Endothelial cell of umbilical vein (primary cell): Measurements from ENCODE around the gene LNPEP. TPM values are rescaled to one million over a fixed set of nuclear protein-coding genes. Genes with fewer than 3 reads are reported as not detected.
A peak's percentile ranks its signal among the peaks of the same experiment; 100 is the strongest.

ENCODE experiments used
- BruUV-seq: library from RNA; stranded (reverse); fragments of 400-500 nt; replicated peaks from 2 replicates; lab custom pipeline; 2021; lab: Mats Ljungman, UMichigan
- CTCF ChIA-PET: fragments of 300-600, 350-600 bp; sonication (Branson Sonifier 250); formaldehyde crosslinking; loops from one replicate; lab custom pipeline; 2021; ENCODE audit warnings: antibody characterized with exemption, inconsistent platforms; lab: Charles Lee
- POLR2A ChIA-PET: fragments of 300-600, 350-600 bp; sonication (Branson Sonifier 250); formaldehyde crosslinking; loops from one replicate; lab custom pipeline; 2021; ENCODE audit warnings: antibody characterized with exemption, inconsistent platforms; lab: Charles Lee
- DNase-seq: peaks from one replicate; pipeline ENCODE4 v3.0.0-alpha.2; 2011; ENCODE audit warnings: low read depth, low spot score
- FAIRE-seq: peaks from 2 replicates; lab custom pipeline; 2011; peaks lifted over from hg19 to GRCh38; lab: Jason Lieb, UNC
- H2AFZ ChIP-seq: 2 replicates; pipeline ENCODE4 v1.6.0; 2012; ENCODE audit warnings: low read depth, low read length, control low read depth, inconsistent platforms
- H3K27ac ChIP-seq: 2 replicates; pipeline ENCODE4 v1.5.1; 2011; ENCODE audit warnings: low read depth, mild to moderate bottlenecking, control low read depth, low read length, moderate library complexity; ENCODE audit not compliant: insufficient read depth
- H3K27me3 ChIP-seq, 2 experiments: 2 replicates each; pipeline versions ENCODE4 v1.6.0 to v1.6.1; 2011; ENCODE audit warnings: low read length in 2 of 2, mixed read lengths in 1 of 2; ENCODE audit not compliant: control insufficient read depth in 2 of 2, insufficient read depth in 2 of 2
- H3K36me3 ChIP-seq, 2 experiments: 2 replicates in 1 of 2; 3 replicates in 1 of 2; pipeline ENCODE4 v1.5.1; 2011; ENCODE audit warnings: low read length in 2 of 2, mild to moderate bottlenecking in 1 of 2, moderate library complexity in 1 of 2; ENCODE audit not compliant: control insufficient read depth in 2 of 2, insufficient read depth in 2 of 2; ENCODE audit errors: extremely low read depth in 1 of 2
- H3K4me1 ChIP-seq: 3 replicates; pipeline ENCODE4 v1.5.1; 2011; ENCODE audit warnings: mild to moderate bottlenecking, low read length; ENCODE audit not compliant: control insufficient read depth, insufficient read depth; ENCODE audit errors: extremely low read depth
- H3K4me2 ChIP-seq: 2 replicates; pipeline ENCODE4 v1.6.1; 2011; ENCODE audit warnings: low read length, control low read depth, mixed read lengths; ENCODE audit not compliant: insufficient read depth
- H3K4me3 ChIP-seq, 3 experiments: fragments of 200-600 bp in 1 of 3; sonication (generic), shearing (Covaris generic) in 1 of 3; replicated peaks in 1 of 3; 2 replicates each; pipeline ENCODE4 v1.5.1; 2011 to 2016; ENCODE audit warnings: control low read depth in 3 of 3, low read length in 3 of 3, mild to moderate bottlenecking in 2 of 3, inconsistent platforms in 1 of 3, low read depth in 1 of 3, moderate library complexity in 1 of 3; ENCODE audit not compliant: insufficient read depth in 1 of 3
- H3K79me2 ChIP-seq: 2 replicates; pipeline ENCODE4 v1.6.0; 2012; ENCODE audit warnings: low read length, inconsistent platforms; ENCODE audit not compliant: control insufficient read depth, insufficient read depth
- H3K9ac ChIP-seq: replicated peaks from 2 replicates; pipeline ENCODE3; 2011; ENCODE audit warnings: low read length, control low read depth; ENCODE audit not compliant: insufficient read depth; ENCODE audit errors: extremely low read depth
- H3K9me1 ChIP-seq: replicated peaks from 3 replicates; pipeline ENCODE4 v1.6.0; 2011; ENCODE audit warnings: mild to moderate bottlenecking, low read length; ENCODE audit not compliant: control insufficient read depth, insufficient read depth; ENCODE audit errors: extremely low read depth
- H3K9me3 ChIP-seq: replicated peaks from 2 replicates; pipeline ENCODE4 v1.5.1; 2012; ENCODE audit warnings: low read length, inconsistent platforms; ENCODE audit not compliant: control insufficient read depth, insufficient read depth
- H4K20me1 ChIP-seq: replicated peaks from 2 replicates; pipeline ENCODE3; 2011; ENCODE audit warnings: mild to moderate bottlenecking, low read length; ENCODE audit not compliant: control insufficient read depth, insufficient read depth; ENCODE audit errors: extremely low read depth
- EZH2 ChIP-seq: IDR thresholded peaks from 2 replicates; pipeline ENCODE4 v1.6.1; 2012; ENCODE audit warnings: borderline replicate concordance, low read depth, mild to moderate bottlenecking, moderate library complexity, low read length, inconsistent platforms; ENCODE audit not compliant: severe bottlenecking
- FOS ChIP-seq: IDR thresholded peaks from 2 replicates; pipeline ENCODE4 v1.6.1; 2011; ENCODE audit warnings: mild to moderate bottlenecking, low read length, moderate library complexity, borderline replicate concordance; ENCODE audit not compliant: insufficient read depth
- GATA2 ChIP-seq: IDR thresholded peaks from 2 replicates; pipeline ENCODE4 v1.7.0; 2011; ENCODE audit warnings: low read depth, mild to moderate bottlenecking, moderate library complexity, mixed read lengths, low read length; ENCODE audit not compliant: insufficient read length, insufficient read depth
- JUN ChIP-seq: IDR thresholded peaks from 2 replicates; pipeline ENCODE4 v1.6.1; 2011; ENCODE audit warnings: borderline replicate concordance, low read depth; ENCODE audit not compliant: insufficient read length, insufficient read depth
- MYC ChIP-seq: IDR thresholded peaks from one replicate; pipeline ENCODE4 v1.6.1; 2011; ENCODE audit warnings: mild to moderate bottlenecking, low read depth, low read length
- POLR2A ChIP-seq: IDR thresholded peaks from 2 replicates; pipeline ENCODE4 v1.6.1; 2012; ENCODE audit warnings: low read depth, mild to moderate bottlenecking, control low read depth, low read length
- POLR2AphosphoS5 ChIP-seq: IDR thresholded peaks from 2 replicates; pipeline ENCODE4 v1.6.1; 2012; ENCODE audit warnings: low read depth, mild to moderate bottlenecking, control low read depth, low read length, moderate library complexity; ENCODE audit not compliant: insufficient read depth
- dilution Hi-C: fragments of 300-500 bp; cut with MboI; formaldehyde crosslinking; loops from one replicate; pipeline ENCODE4 v1.15.0; 2019; ENCODE audit warnings: low sequenced_read_pairs; ENCODE audit not compliant: extremely low pct_ligation_motif_present
- intact Hi-C: fragments of 100-400 bp; cut with micrococcal nuclease; formaldehyde crosslinking; loops from one replicate; pipeline ENCODE4 v1.10.0; 2022
- polyA plus RNA-seq, 4 experiments: library from polyadenylated mRNA; depleted of rRNA in 3 of 4; stranded (reverse) in 3 of 4; unstranded in 1 of 4; fragments of >200 nt; gene quantifications; 2 replicates each; pipeline versions ENCODE4 v1.2.1 to v1.2.3, GENCODE V29; 2011 to 2012; ENCODE audit warnings: missing spikeins in 1 of 4
- total RNA-seq: library from RNA; stranded (reverse); gene quantifications from 2 replicates; pipeline ENCODE4 v1.2.3, GENCODE V29; 2021
- TF ChIP-seq, protein P1 (sequence below), 2 donors: IDR thresholded peaks; 1 replicate in 1 of 2; 2 replicates in 1 of 2; pipeline ENCODE4 v1.5.1; 2011; ENCODE audit warnings: low read length in 2 of 2, mild to moderate bottlenecking in 2 of 2, moderate library complexity in 2 of 2, control low read depth in 1 of 2, inconsistent platforms in 1 of 2, low read depth in 1 of 2; ENCODE audit not compliant: insufficient read depth in 1 of 2; ENCODE audit errors: extremely low read depth in 1 of 2
- TF ChIP-seq, protein P2 (sequence below): IDR thresholded peaks from 2 replicates; pipeline ENCODE4 v1.6.1; 2011; ENCODE audit not compliant: insufficient read depth, insufficient read length

LNPEP gene
- total and polyA plus RNA-seq, 2 donors (not counting 3 experiments of a cell fraction or from before 2014, with no cell fraction given): 7.0 to 23.5 TPM

GRCh38 chr5:96936431-96937320, 796 bp downstream of the LNPEP start:
- no peaks in the 10 kb centered on the region for H3K9me3 ChIP-seq
- dilution Hi-C loops: no loop called here
- ChIA-PET POLR2A (interaction anchor here (0.6 kb wide), 1 partner anchor 141 kb away, joined by 5 read pairs; no protein-coding TSS in a partner anchor), CTCF (interaction anchor here (1.0 to 3.8 kb wide), 10 partner anchors 12 to 206 kb away, joined by 3 to 29 read pairs (median 4); partner anchors contain the start of gene LIX1)
- no peaks in the 10 kb centered on the region for H3K36me3 ChIP-seq
- no TSS peak for BruUV-seq
- no peaks in the 10 kb centered on the region for H3K9me1 ChIP-seq
- H4K20me1 ChIP-seq: no peaks in the 10 kb centered on the region
- TF ChIP-seq, protein P1, sequence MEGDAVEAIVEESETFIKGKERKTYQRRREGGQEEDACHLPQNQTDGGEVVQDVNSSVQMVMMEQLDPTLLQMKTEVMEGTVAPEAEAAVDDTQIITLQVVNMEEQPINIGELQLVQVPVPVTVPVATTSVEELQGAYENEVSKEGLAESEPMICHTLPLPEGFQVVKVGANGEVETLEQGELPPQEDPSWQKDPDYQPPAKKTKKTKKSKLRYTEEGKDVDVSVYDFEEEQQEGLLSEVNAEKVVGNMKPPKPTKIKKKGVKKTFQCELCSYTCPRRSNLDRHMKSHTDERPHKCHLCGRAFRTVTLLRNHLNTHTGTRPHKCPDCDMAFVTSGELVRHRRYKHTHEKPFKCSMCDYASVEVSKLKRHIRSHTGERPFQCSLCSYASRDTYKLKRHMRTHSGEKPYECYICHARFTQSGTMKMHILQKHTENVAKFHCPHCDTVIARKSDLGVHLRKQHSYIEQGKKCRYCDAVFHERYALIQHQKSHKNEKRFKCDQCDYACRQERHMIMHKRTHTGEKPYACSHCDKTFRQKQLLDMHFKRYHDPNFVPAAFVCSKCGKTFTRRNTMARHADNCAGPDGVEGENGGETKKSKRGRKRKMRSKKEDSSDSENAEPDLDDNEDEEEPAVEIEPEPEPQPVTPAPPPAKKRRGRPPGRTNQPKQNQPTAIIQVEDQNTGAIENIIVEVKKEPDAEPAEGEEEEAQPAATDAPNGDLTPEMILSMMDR (IDR thresholded peaks at IDR 0.05; ENCODE audit: extremely low read depth in 1 of 2, insufficient read depth in 1 of 2, low read depth in 1 of 2, low read length in 2 of 2): peak in 1 of 2 donors; percentile 27
- no peak for TF ChIP-seq EZH2
- H2AFZ ChIP-seq: peak overlapping the region; percentile 83
- H3K79me2 ChIP-seq: peaks cover 34% of the 10 kb centered on the region
- intact Hi-C loops: loop anchor here (1.0 to 10.0 kb wide), 4 partner anchors 60 to 1838 kb away; partner anchors contain the start of genes ERAP2 and RGMB
- H3K9ac ChIP-seq: peak overlapping the region; percentile 68
- FAIRE-seq: peak; percentile 15
- H3K4me2 ChIP-seq: peak overlapping the region; percentile 66
- DNase-seq: peak; percentile 57
- H3K4me3 ChIP-seq: peak overlapping the region; percentile 20 to 97 (median 85)
- no peak overlapping the region for H3K27ac ChIP-seq
- peaks cover 21% of the 10 kb centered on the region for H3K4me1 ChIP-seq
- no peaks in the 10 kb centered on the region for H3K27me3 ChIP-seq

DNA sequence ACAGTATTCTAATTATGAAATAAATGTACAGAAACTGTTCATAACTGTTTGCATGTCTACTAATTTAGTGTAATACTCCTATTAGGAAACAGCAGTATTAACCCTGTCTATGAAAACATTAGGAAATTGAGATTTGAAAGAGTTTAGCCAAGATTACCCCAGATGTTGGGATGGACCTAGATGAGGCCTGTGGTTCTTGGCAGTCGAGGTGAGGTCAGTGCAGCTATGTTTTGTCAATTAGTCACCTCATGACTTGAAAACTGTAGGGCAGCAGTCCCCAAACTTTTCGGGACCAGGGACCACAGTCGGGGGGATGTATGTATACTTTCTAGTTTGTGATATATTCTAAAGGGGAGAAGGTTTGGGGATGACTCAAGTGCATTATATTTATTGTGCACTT, 4.7 kb downstream of the LNPEP start:
- no peaks in the 10 kb centered on the region for H3K36me3 ChIP-seq
- dilution Hi-C loops (no loop called here), intact Hi-C loops (no loop called here)
- POLR2A ChIA-PET: interaction anchor here (0.5 kb wide), 1 partner anchor 1931 kb away, joined by 13 read pairs; no protein-coding TSS in a partner anchor
- no peak for DNase-seq
- H4K20me1 ChIP-seq: peaks cover 2% of the 10 kb centered on the region
- H3K79me2 ChIP-seq: peaks cover 39% of the 10 kb centered on the region
- H3K9me1 ChIP-seq: no peaks in the 10 kb centered on the region
- no peak overlapping the region for H3K27ac ChIP-seq
- H3K4me3 ChIP-seq: no peak overlapping the region
- H3K4me1 ChIP-seq: peaks cover 5% of the 10 kb centered on the region
- H3K27me3 ChIP-seq: no peaks in the 10 kb centered on the region
- H3K9me3 ChIP-seq: no peaks in the 10 kb centered on the region
- H3K9ac ChIP-seq: no peak overlapping the region
- CTCF ChIA-PET: interaction anchor here (1.5 kb wide), 3 partner anchors 19 to 71 kb away, joined by 3 to 4 read pairs (median 4); no protein-coding TSS in a partner anchor
- TF ChIP-seq FOS (no peak), POLR2A (no peak), GATA2 (no peak), MYC (no peak), POLR2AphosphoS5 (no peak), JUN (no peak), EZH2 (no peak)
- TF ChIP-seq, protein P1 (IDR thresholded peaks at IDR 0.05; ENCODE audit: extremely low read depth in 1 of 2, insufficient read depth in 1 of 2, low read depth in 1 of 2, low read length in 2 of 2): no peak
- TF ChIP-seq, protein P2, sequence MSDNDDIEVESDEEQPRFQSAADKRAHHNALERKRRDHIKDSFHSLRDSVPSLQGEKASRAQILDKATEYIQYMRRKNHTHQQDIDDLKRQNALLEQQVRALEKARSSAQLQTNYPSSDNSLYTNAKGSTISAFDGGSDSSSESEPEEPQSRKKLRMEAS: no peak
- no peak for FAIRE-seq
- H2AFZ ChIP-seq: no peak overlapping the region
- no TSS peak for BruUV-seq
- no peak overlapping the region for H3K4me2 ChIP-seq
